GM19468 (cell line): ENCODE data around the gene TBL1X.
"Not testable (repeated sequence)": the region's sequence is repeated elsewhere in the genome, so short reads cannot be mapped to it uniquely, and the experiment has no call there.

ENCODE experiments used
- ATAC-seq: cut with Tn5 transposase; IDR thresholded peaks from one replicate; pipeline ENCODE4 v1.9.1; 2021; ENCODE audit warnings: mild to moderate bottlenecking, moderate library complexity, moderate number of reproducible peaks; ENCODE audit not compliant: unreplicated experiment; ENCODE audit errors: extremely low read depth

TBL1X gene

GRCh38 chrX:9458516-9459078 lies 6.3 kb upstream of the TBL1X start:
- ATAC-seq = no peak

GRCh38 chrX:9459186-9459748 lies 5.6 kb upstream of the TBL1X start:
- no peak for ATAC-seq

GRCh38 chrX:9461087-9461486 lies 3.8 kb upstream of the TBL1X start:
- ATAC-seq = no peak

GRCh38 chrX:9462456-9462855 lies 2.4 kb upstream of the TBL1X start:
- no peak for ATAC-seq

- ATAC-seq = no peak
Measured at GRCh38 chrX:9465380-9466123, 694 bp downstream of the TBL1X start.

- no peak for ATAC-seq
Measured at GRCh38 chrX:9466124-9466495, 1.3 kb downstream of the TBL1X start.

GRCh38 chrX:9466736-9467135 lies 1.9 kb downstream of the TBL1X start:
- no peak for ATAC-seq

GRCh38 chrX:9467146-9467545 lies 2.3 kb downstream of the TBL1X start:
- ATAC-seq = no peak

- no peak for ATAC-seq
Measured at GRCh38 chrX:9467751-9468150, 2.9 kb downstream of the TBL1X start.

GRCh38 chrX:9471571-9471985 lies 6.7 kb downstream of the TBL1X start:
- ATAC-seq = no peak

GRCh38 chrX:9473708-9474107 lies 8.8 kb downstream of the TBL1X start:
- no peak for ATAC-seq

GRCh38 chrX:9475417-9475816 lies 10.6 kb downstream of the TBL1X start:
- not testable (repeated sequence) for ATAC-seq

- no peak for ATAC-seq
Measured at GRCh38 chrX:9475984-9476383, 11.1 kb downstream of the TBL1X start.

- no peak for ATAC-seq
Measured at GRCh38 chrX:9476810-9477575, 12.1 kb downstream of the TBL1X start.

- no peak for ATAC-seq
Measured at GRCh38 chrX:9482408-9482807, 17.6 kb downstream of the TBL1X start.

- ATAC-seq = no peak
Measured at GRCh38 chrX:9482837-9483236, 18.0 kb downstream of the TBL1X start.

- ATAC-seq = no peak
Measured at GRCh38 chrX:9483376-9483775, 18.5 kb downstream of the TBL1X start.

GRCh38 chrX:9486786-9487387 lies 22.0 kb downstream of the TBL1X start:
- no peak for ATAC-seq

- ATAC-seq = no peak
Measured at GRCh38 chrX:9488586-9488985, 23.7 kb downstream of the TBL1X start.

- no peak for ATAC-seq
Measured at GRCh38 chrX:9489234-9489633, 24.4 kb downstream of the TBL1X start.

GRCh38 chrX:9492901-9493300 lies 28.0 kb downstream of the TBL1X start:
- ATAC-seq = no peak
